Measurements from ENCODE around the gene KLF18.
"Not testable (repeated sequence)": the region's sequence is repeated elsewhere in the genome, so short reads cannot be mapped to it uniquely, and the experiment has no call there.

KLF18 gene

DNA sequence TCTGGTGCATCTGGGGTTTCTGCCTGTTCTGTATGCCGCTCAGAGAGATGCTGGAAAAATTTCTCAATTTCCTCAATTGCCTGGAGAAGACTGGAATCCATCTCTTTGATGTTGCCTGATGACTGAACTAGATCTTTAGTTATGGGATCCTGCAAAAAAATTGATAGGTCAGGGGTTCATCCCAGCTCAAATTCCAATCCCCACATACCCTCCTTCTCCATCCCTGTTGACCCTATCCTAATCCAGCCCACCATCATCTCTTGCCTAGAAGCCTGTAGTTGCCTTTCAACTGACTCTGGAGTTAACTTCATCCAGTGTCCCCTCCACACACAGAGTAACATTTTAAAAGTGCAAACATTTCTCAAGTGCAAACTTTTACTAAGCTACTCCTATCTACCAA lies at the start of gene KLF18:
TSS of gene KLF18 (minus strand) at position 101 of the 400 bp plus-strand sequence. CDS start at position 101, 0 bp downstream.
- DNase-seq = no peak

DNA sequence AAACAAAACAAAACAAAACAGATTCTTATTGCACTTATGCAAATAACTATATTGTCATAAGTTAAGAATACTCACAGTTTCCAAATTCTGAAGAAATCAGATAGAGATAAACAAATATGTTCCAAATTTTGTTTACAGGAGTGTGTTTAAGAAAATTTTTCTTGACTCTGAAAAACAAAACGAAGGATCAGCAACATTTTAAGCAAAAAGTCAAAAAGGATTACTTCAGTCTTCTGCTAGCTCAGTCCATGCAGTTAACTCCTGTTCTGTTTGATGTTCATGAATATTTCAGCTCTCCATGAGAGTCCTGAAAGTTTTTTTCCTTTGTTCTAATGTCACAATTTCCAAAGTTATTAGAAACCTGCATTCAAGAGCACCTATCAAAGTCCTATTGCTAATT lies 33.2 kb upstream of the KLF18 start:
- DNase-seq = no peak

DNA sequence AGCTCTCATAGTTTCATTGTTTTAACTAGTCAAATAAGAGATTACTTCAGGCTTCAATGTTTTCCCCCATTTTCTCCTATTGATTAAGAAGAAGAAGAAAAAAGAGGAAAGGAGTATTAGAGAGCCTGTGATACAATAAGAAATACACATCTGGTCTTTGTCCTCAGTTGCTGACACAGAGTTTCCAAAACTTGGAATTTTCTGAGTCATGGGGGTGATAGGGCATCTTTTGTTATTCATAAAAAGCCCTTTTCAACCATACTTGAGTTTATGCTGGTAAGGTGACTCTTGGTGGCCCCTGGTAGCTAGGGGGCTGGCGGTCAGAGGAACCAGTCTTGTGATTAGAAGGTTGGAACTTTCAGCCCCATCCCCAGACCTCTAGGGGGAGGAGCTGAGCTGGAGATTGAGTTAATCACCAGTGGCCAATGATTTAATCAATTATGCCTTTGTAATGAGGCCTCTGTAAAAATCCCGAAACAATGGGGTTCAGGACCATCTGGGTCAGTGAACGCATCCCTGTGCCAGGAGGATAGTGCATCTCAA lies 28.9 kb upstream of the KLF18 start:
- no peak for DNase-seq

DNA sequence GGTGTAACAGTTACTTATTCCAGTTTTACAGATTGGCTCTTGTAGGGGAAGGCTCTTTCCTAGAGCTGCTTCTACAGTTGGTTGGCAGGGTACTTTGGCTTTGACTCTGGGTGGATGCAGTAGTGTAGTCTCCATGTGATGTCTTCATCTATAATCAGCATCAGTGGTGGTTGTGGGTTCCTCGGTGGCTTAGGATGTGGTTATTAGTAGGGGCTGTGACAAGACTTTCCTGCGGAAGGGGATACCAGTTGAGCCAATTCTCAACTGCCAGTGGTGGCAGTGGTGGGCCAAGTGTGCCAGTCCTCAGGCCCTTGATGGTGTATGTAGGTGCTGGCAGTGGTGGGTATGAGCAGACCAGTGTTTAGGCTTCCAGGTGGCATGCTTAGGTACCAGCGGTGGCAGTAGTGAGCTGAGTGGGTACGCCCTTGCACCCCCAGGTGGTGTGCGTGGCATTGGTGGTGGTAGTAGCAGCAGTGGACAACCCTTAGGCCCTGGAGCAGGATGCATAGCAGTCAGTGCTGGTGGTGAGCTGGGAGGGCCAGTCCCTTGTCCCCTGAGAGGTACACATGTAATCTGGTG lies 27.2 kb upstream of the KLF18 start:
- no peak for DNase-seq

DNA sequence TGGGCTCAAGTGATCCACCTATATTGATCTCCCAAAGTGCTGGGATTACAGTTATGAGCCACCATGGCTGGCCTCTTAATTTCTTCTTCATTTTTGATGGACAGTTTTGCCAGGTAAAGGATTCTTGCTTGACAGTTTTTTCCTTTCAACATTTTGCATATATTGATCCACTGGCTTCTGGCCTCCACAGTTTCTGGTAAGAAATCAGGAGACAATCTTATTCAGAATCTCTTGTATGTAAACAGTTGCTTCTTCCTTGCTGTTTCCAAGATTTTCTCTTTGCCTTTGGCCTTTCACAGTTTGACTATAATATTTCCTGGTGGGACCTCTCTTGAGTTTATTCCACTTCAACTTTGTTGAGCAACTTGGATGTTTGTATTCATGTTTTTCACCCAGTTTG lies 20.1 kb upstream of the KLF18 start:
- no peak for DNase-seq

DNA sequence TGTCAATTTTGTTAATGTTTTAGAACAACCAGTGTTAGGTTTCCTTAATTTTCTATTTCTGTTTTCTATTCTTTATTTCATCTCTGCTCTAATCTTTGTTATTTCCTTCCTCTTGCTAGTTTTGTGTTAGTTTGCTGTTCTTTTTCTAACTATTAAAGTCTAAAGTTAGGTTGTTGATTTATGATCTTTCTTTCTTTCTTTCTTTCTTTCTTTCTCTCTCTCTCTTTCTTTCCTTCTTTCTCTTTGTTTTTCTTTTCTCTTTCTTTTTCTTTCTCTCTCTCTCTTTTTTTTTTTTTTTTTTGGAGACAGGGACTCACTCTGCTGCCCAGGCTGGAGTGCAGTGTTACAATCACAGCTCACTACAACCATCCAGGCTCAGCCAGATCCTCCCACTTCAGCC lies 17.4 kb upstream of the KLF18 start:
- DNase-seq = no peak

DNA sequence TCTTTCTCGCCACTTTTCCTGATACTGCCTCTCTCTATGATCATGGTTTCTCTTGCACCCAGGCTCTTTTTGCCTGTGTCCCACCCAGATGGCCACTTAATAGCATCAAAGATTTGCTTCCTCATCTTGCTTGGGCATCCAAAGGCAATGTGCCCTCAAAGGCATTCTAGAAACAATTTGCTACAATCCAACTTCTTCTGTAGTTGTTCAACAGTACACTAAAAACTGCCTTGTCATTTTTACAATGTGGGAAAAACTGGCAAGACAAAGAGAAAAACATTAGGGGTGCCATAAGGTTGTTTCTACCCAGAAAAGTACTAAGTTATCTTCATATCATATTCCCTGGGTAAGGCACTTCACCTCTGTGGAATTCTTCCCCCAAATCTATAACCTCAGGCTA lies 16.5 kb upstream of the KLF18 start:
- DNase-seq = no peak

DNA sequence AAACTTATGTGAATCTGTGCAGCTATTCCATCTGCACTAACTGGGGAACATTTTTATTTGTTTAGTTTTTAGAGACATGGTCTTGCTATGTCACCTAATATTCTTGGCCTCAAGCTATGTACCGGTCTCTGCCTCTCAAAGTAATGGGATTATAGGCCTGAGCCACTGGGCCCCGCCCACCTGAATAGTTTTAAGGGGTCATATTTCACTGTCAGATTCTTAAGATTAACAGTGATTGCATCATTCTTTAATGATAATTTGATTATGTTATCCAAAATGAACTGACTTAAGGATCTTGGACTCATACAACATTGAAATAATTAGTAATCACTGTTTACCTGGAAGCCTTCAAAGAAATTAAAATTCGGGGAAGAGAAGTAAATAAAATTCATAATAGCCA lies 12.6 kb upstream of the KLF18 start:
- DNase-seq = no peak

DNA sequence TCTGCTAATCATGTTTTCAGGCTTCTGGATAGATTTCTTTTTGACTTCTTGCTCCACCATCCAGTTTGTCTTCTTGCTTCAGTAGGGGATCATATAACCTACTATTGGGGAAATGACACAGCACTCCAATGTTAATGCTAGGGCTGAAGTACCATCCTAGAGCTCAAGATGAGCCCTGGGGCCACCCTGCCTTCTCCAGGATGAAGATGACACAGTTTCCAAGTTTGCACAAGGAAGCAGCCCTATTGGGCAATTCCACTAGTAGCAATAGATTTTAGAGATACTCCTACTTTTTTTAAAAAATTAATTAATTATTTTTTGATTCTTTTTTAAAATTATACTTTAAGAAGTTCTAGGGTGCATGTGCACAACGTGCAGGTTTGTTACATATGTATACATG lies 11.3 kb upstream of the KLF18 start:
- DNase-seq = no peak

DNA sequence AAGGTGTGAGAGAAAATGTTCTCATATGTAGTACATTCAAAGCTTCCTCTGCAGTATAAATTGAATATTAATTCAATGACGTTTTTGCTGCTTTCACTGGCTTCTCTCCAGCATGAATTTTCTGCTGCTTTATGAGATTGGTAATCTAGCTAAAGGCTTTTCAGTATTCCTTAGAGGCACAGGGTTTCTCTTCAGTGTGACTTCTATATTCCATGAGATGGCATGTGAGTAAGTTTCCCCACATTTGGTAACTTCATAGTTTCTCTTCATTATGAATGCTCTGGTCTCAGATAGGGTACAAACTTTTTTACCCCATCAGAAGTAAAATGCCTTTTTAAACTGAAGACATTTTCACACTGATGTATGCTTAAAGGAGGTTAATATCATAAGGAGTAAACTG lies 10.4 kb upstream of the KLF18 start:
- no peak for DNase-seq

DNA sequence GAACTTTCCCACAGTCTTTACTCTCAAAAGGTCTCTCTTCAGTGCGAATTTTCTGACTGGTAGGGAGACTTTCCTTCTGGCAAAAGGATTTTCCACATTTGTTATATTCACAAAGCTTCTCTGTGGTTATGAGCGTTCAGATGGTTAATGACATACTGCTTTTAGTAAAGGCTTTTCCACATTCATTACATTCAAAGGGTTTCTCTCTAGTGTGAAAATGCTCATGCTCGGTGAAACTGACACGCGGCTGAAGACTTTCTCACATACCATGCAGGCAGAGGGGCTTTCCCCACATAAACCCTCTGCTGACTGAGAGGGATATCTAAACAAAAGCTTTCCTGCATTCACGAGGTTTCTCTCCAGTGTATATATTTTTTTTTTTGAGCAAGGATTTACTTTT lies 9.9 kb upstream of the KLF18 start:
- DNase-seq = no peak

DNA sequence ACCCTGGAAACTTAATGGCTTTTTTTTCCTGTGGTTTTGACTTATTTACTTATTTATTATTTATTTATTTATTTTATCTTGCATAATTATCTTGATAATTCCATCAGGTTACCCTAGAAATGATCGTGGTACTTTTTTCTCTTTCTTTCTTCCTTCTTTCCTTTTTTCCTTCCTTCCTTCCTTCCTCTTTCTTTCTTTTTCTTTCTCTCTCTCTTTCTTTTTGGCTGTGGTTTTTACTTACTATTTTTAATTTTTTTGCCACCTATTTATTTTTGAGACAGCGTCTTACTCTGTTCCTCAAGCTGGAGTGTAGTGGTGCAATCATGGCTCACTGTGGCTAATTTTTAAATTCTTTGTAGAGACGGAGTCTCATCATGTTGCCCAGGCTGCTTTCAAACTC lies 6.2 kb upstream of the KLF18 start:
- no peak for DNase-seq

DNA sequence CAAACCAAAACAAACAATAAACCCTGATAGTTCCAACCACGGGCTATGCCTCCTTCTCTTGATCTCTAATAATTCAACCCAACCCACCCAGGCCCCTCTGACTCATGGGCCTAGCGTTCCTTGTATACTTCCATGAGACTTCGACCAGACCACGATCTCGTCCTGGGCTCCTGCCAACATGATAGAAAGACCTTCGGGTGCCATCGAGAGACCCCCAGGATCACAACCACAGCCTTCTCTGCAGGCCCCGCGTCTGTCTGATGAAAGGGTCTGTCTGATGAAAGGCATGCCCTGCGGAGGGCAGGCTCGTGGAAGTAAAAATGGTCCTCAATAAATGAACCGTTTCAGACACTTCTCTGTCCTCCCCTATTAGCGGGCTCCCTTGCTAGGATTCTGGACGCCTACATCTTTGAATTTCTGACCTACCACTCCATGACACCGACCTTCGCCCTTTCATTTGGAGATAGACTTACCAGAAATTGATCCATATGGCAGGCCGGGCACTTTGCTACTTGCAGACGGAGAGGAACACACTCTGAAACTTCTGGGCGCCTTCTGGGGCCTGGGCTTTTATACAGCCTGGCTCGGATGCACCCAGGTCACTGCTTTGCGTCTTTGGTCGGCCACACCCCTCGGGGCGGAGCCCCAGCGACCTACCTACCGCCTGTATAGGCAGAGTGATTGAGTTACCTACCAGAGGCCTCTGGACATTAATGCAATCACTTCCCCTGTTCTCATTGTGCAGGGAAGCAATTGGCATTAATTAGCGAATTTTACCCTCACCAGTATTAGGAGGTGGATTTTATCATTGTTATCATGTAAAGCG lies 5.3 kb upstream of the KLF18 start:
- no peak for DNase-seq

DNA sequence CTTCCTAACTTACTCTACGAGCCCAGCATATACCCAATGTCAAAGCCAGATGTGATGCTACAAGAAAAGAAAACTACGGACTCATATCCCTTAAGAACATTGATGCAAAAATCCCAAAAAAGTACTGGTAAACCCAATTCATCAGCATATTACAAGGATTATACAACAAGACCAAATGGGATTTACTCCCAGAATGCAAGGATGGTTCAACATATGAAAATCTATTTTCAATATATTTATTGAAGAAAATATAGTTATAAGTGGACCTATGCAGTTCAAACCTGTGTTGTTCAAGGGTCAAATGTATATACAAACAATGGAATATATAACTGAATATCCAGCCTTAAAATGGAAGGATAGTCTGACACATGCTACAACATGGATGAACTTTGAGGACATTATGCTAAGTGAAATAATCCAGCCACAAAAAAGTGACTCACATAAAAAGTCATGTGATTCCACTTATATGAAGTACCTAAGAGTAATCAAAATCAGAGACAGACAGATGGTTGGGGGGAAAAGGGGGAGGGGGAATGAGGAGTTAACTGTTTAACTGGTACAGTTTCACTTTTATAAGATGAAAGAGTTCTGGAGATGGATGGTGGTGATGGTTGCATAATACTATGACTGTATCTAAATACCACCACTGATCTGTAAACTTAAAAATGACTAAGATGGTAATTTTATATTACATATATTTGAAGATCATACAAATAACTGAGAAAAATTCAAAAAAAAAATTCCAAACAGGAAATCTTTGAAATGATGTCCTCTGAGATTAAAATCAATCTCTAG lies 3.7 kb upstream of the KLF18 start:
- DNase-seq = no peak

DNA sequence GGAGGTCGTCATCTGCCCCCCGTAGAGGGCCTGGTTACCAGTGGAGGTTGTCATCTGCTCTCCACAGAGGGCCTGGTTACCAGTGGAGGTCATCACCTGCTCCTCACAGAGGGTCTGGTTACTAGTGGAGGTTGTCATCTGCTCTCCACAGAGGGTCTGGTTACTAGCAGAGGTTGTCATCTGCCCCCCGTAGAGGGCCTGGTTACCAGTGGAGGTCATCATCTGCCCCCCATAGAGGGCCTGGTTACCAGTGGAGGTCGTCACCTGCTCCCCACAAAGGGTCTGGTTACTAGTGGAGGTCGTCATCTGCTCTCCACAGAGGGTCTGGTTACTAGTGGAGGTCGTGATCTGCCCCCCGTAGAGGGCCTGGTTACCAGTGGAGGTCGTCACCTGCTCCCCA lies 1.9 kb downstream of the KLF18 start:
- DNase-seq = not testable (repeated sequence)

DNA sequence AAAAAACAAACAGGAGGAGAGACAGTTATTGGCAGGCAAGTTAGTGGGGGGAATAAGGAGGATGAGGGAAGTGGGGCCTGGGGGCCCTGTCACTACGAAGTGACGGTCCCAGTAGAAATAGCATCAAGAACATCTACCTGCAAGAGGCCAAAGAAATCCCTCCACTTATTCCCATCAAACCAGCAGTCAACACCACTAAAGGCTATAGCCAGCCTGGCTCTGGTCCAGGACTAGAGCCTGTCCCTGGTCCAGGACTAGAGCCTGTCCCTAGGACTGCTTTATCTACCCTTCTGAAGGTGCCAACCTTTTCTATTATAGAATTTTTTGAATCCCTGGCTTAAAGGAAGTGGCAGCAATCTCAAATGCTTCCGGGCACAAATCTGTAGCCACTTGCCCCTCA lies 3.2 kb downstream of the KLF18 start:
- DNase-seq = no peak

DNA sequence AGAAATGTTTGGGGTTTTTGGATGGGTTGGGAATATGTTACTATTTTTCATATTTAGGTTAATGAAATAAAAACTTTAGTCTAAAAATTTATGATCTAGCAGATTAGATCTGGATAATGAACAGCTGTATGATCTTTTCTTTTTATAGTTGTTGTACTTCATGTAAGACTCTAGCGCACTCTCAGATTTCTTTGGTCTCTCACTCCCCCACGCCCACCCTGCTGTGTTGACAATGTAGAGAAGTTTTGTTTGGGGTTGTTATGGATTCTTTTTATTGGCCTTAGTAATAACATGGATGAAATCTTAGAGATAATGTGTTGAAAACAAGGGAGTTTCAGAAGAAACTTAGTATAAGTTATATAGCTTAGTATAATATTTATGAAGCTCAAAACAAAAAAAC lies 5.5 kb downstream of the KLF18 start:
- DNase-seq = no peak

DNA sequence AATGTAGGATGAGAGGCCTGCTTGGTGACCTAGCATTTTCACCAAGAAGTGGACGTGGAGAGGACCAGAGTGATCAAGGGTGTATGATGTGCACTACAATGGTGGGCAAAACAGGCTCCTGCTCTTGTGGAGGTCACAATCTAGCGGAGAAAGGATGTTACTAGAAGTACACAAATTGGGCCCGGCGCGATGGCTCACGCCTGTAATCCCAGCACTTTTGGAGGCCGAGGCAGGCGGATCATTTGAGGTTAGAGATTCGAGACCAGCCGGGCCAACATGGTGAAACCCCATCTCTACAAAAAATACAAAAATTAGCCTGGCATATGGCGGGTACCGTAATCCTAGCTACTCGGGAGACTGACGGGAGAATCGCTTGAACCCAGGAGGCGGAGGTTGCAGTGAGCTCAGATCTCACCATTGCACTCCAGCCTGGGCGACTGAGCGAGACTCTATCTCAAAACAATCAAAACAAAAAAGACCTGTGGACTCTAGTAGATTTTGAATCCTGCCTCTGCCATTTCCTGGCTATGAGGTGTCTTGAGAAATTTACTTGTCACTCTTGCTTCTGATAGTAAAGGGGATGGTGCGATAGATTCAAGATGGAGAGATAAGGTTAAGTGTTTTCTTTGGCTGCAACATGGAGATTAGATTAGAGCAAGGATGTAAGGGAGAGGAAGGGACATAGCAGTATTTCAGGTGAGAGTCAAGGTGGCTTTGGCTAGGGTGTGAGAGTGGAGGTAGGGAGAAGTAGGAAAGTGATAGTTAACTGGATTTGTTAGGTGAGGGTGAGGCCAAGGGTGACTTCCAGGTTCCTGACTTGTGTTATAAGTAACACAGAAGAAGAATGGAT lies 7.1 kb downstream of the KLF18 start:
- DNase-seq = no peak

DNA sequence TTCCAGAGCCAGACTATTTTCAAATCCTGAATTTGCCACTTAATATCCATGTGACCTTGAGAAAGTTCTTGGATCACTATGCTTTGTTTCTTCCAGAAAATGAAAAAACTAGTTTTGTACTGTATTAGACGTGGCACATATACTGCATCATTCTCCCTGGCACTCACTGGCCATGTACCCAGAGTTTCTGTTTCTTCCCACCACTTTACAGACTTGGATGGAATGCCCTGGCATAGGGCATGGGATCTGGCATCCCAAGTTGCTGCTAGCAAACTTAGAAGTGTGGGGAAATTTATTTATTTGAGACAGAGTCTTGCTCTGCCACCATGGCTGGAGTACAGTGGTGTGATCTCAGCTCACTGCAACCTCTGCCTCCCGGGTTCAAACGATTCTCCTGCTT lies 10.0 kb downstream of the KLF18 start:
- DNase-seq = no peak

DNA sequence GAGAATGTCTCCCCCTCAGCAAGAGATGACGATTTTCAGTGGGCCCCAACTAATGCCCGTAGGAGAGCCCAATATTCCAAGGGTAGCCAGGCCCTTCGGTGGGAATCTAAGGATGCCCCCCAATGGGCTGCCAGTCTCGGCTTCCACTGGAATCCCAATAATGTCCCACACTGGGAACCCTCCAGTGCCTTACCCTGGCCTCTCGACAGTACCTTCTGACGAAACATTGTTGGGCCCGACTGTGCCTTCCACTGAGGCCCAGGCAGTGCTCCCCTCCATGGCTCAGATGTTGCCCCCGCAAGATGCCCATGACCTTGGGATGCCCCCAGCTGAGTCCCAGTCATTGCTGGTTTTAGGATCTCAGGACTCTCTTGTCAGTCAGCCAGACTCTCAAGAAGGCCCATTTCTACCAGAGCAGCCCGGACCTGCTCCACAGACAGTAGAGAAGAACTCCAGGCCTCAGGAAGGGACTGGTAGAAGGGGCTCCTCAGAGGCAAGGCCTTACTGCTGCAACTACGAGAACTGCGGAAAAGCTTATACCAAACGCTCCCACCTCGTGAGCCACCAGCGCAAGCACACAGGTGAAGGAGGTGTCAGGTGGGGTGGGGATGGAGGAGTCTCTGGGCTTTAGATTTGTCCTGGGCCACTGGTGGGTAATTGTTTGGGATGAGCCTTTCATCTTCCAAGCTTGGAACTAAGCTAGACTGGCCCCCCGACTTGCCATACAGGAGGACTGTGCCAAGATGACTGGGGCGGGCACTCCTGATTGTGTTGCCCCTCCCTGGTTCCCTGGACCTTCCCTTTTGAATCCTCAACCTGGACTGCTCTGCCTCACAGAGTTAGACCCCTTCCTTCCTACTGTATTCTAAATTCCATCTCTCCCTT lies 11.6 kb downstream of the KLF18 start:
- DNase-seq = no peak

DNA sequence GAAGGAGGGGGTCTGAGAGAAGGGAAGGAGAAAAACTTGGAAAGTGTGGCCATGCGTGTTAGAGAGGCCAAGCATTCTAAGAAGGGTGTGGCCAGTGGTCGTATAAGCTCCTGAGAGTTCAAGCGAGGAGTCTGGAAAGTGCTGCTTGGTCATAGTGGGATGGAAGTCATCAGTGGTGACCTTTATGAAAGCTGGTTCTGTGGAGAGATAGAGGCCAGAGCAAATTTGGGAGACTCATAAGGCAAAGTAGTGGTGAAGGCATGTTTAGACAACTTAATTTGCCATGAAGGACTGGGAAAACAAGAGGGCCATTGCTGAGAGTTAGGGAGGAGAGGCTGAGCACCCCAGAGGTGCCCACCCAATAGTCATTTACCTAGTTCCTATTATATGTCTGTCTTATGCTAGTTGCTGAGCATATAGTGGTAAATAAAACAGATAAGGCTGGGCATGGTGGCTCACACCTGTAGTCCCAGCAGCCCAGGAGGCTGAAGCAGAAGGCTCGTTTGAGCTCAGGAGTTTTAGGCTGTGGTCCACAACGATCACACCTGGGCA lies 21.0 kb downstream of the KLF18 start:
- no peak for DNase-seq
